T-helper 17 cell (primary cell): Measurements from ENCODE around the gene SFMBT2. TPM values are rescaled to one million over a fixed set of nuclear protein-coding genes. Genes with fewer than 3 reads are reported as not detected.

ENCODE experiments used
- ATAC-seq: fragments of 150-1000 bp; cut with Tn5 transposase; 2 replicates; pipeline ENCODE4 v1.10.0; 2021; ENCODE audit warnings: mild to moderate bottlenecking, moderate library complexity
- DNase-seq, 3 donors: peaks; one replicate each; pipeline versions ENCODE4 v3.0.0 to v3.0.0-alpha.2; 2020 to 2021
- H3K9me3 ChIP-seq: one replicate; pipeline ENCODE4 v1.7.0; 2013; ENCODE audit warnings: low read length, mild to moderate bottlenecking; ENCODE audit not compliant: control insufficient read depth, poor library complexity, severe bottlenecking
- H3K27ac Mint-ChIP-seq: one replicate; pipeline ENCODE4 v1.8.0; 2022; ENCODE audit warnings: mild to moderate bottlenecking, moderate library complexity, mixed read lengths
- H3K27me3 Mint-ChIP-seq: one replicate; pipeline ENCODE4 v1.8.0; 2022; ENCODE audit warnings: mixed read lengths
- H3K36me3 Mint-ChIP-seq: one replicate; pipeline ENCODE4 v1.8.0; 2022; ENCODE audit warnings: low read depth, mixed read lengths
- H3K4me1 Mint-ChIP-seq: one replicate; pipeline ENCODE4 v1.8.0; 2022; ENCODE audit warnings: mild to moderate bottlenecking, mixed read lengths
- H3K4me3 Mint-ChIP-seq: one replicate; pipeline ENCODE4 v1.8.0; 2022; ENCODE audit warnings: mild to moderate bottlenecking, moderate library complexity, mixed read lengths
- total RNA-seq, 4 donors: library from RNA in 2 of 4; stranded (reverse) in 2 of 4; gene quantifications; one replicate each; pipeline ENCODE4 v1.2.3 and lab custom pipeline; 2022 to 2026

Gene SFMBT2
- total RNA-seq, 2 donors from 2014 or later, result 18.2 to 19.4 TPM

- H3K9me3 ChIP-seq, result no peaks in the 10 kb centered on the region
- no peak for ATAC-seq
- peaks cover 11% of the 10 kb centered on the region for H3K36me3 Mint-ChIP-seq
- H3K4me3 Mint-ChIP-seq, result no peak overlapping the region
- peak overlapping the region; percentile 0 for H3K27ac Mint-ChIP-seq
- H3K4me1 Mint-ChIP-seq, result peaks cover 39% of the 10 kb centered on the region
- no peaks in the 10 kb centered on the region for H3K27me3 Mint-ChIP-seq
- no peak for DNase-seq
Observed at GRCh38 chr10:7337431-7338171, 73.2 kb downstream of the SFMBT2 start.

GRCh38 chr10:7335977-7336376 lies 74.9 kb downstream of the SFMBT2 start:
- ATAC-seq (no peak), DNase-seq (no peak)
- Mint-ChIP-seq H3K27me3 (no peaks in the 10 kb centered on the region), H3K36me3 (peaks cover 9% of the 10 kb centered on the region), H3K27ac (peak overlapping the region; percentile 4), H3K4me3 (no peak overlapping the region), H3K4me1 (peaks cover 39% of the 10 kb centered on the region)
- no peaks in the 10 kb centered on the region for H3K9me3 ChIP-seq

- H3K27me3 Mint-ChIP-seq, result no peaks in the 10 kb centered on the region
- peaks cover 10% of the 10 kb centered on the region for H3K36me3 Mint-ChIP-seq
- ATAC-seq, result no peak
- H3K9me3 ChIP-seq, result no peaks in the 10 kb centered on the region
- H3K4me1 Mint-ChIP-seq, result peaks cover 35% of the 10 kb centered on the region
- no peak overlapping the region for H3K4me3 Mint-ChIP-seq
- DNase-seq, result no peak
- no peak overlapping the region for H3K27ac Mint-ChIP-seq
Observed at GRCh38 chr10:7334642-7334964, 76.2 kb downstream of the SFMBT2 start.

- no peak overlapping the region for H3K27ac Mint-ChIP-seq
- no peak for DNase-seq
- peaks cover 10% of the 10 kb centered on the region for H3K36me3 Mint-ChIP-seq
- no peak overlapping the region for H3K4me3 Mint-ChIP-seq
- no peaks in the 10 kb centered on the region for H3K27me3 Mint-ChIP-seq
- no peaks in the 10 kb centered on the region for H3K9me3 ChIP-seq
- H3K4me1 Mint-ChIP-seq, result peaks cover 35% of the 10 kb centered on the region
- ATAC-seq, result no peak
Observed at GRCh38 chr10:7333961-7334641, 76.7 kb downstream of the SFMBT2 start.

- no peak for ATAC-seq
- Mint-ChIP-seq H3K27me3 (no peaks in the 10 kb centered on the region), H3K36me3 (peaks cover 3% of the 10 kb centered on the region), H3K27ac (no peak overlapping the region), H3K4me1 (peaks cover 14% of the 10 kb centered on the region), H3K4me3 (no peak overlapping the region)
- no peak for DNase-seq
- no peaks in the 10 kb centered on the region for H3K9me3 ChIP-seq
Observed at GRCh38 chr10:7329219-7329618, 81.6 kb downstream of the SFMBT2 start.

GRCh38 chr10:7327885-7328284 lies 82.9 kb downstream of the SFMBT2 start:
- no peak for DNase-seq
- no peak for ATAC-seq
- Mint-ChIP-seq H3K36me3 (peaks cover 3% of the 10 kb centered on the region), H3K4me1 (peaks cover 8% of the 10 kb centered on the region), H3K27ac (no peak overlapping the region), H3K27me3 (no peaks in the 10 kb centered on the region), H3K4me3 (no peak overlapping the region)
- H3K9me3 ChIP-seq, result peaks cover 2% of the 10 kb centered on the region

- no peaks in the 10 kb centered on the region for H3K27me3 Mint-ChIP-seq
- H3K9me3 ChIP-seq, result peaks cover 2% of the 10 kb centered on the region
- H3K36me3 Mint-ChIP-seq, result no peaks in the 10 kb centered on the region
- DNase-seq, result no peak
- ATAC-seq, result no peak
- H3K4me1 Mint-ChIP-seq, result peaks cover 23% of the 10 kb centered on the region
- H3K4me3 Mint-ChIP-seq, result no peak overlapping the region
- no peak overlapping the region for H3K27ac Mint-ChIP-seq
Observed at GRCh38 chr10:7322623-7323022, 88.2 kb downstream of the SFMBT2 start.

- no peak for DNase-seq
- peak overlapping the region; percentile 62 for H3K27ac Mint-ChIP-seq
- no peaks in the 10 kb centered on the region for H3K36me3 Mint-ChIP-seq
- peak overlapping the region; percentile 47 for H3K4me3 Mint-ChIP-seq
- peaks cover 2% of the 10 kb centered on the region for H3K9me3 ChIP-seq
- no peak for ATAC-seq
- H3K27me3 Mint-ChIP-seq, result no peaks in the 10 kb centered on the region
- peaks cover 31% of the 10 kb centered on the region for H3K4me1 Mint-ChIP-seq
Observed at GRCh38 chr10:7320072-7320471, 90.8 kb downstream of the SFMBT2 start.

GRCh38 chr10:7319632-7320031 lies 91.2 kb downstream of the SFMBT2 start:
- DNase-seq, result no peak
- peak overlapping the region; percentile 62 for H3K27ac Mint-ChIP-seq
- H3K4me3 Mint-ChIP-seq, result peak overlapping the region; percentile 47
- no peaks in the 10 kb centered on the region for H3K36me3 Mint-ChIP-seq
- H3K4me1 Mint-ChIP-seq, result peaks cover 33% of the 10 kb centered on the region
- no peaks in the 10 kb centered on the region for H3K27me3 Mint-ChIP-seq
- no peak for ATAC-seq
- peaks cover 2% of the 10 kb centered on the region for H3K9me3 ChIP-seq

GRCh38 chr10:7318836-7319235 lies 92.0 kb downstream of the SFMBT2 start:
- Mint-ChIP-seq H3K27ac (peak overlapping the region; percentile 62), H3K4me1 (peaks cover 36% of the 10 kb centered on the region), H3K36me3 (no peaks in the 10 kb centered on the region), H3K27me3 (no peaks in the 10 kb centered on the region), H3K4me3 (peak overlapping the region; percentile 7)
- DNase-seq (no peak), ATAC-seq (no peak)
- H3K9me3 ChIP-seq, result no peaks in the 10 kb centered on the region

GRCh38 chr10:7317786-7318446 lies 92.9 kb downstream of the SFMBT2 start:
- ATAC-seq (no peak), DNase-seq (no peak)
- no peak overlapping the region for H3K4me3 Mint-ChIP-seq
- no peaks in the 10 kb centered on the region for H3K9me3 ChIP-seq
- no peaks in the 10 kb centered on the region for H3K36me3 Mint-ChIP-seq
- H3K27ac Mint-ChIP-seq, result no peak overlapping the region
- peaks cover 36% of the 10 kb centered on the region for H3K4me1 Mint-ChIP-seq
- H3K27me3 Mint-ChIP-seq, result no peaks in the 10 kb centered on the region

GRCh38 chr10:7316839-7317238 lies 94.0 kb downstream of the SFMBT2 start:
- DNase-seq, result no peak
- Mint-ChIP-seq H3K4me1 (peaks cover 41% of the 10 kb centered on the region), H3K27me3 (no peaks in the 10 kb centered on the region), H3K36me3 (no peaks in the 10 kb centered on the region), H3K27ac (no peak overlapping the region), H3K4me3 (no peak overlapping the region)
- no peak for ATAC-seq
- H3K9me3 ChIP-seq, result no peaks in the 10 kb centered on the region

GRCh38 chr10:7315906-7316305 lies 94.9 kb downstream of the SFMBT2 start:
- H3K4me3 Mint-ChIP-seq, result no peak overlapping the region
- DNase-seq (no peak), ATAC-seq (no peak)
- H3K27me3 Mint-ChIP-seq, result no peaks in the 10 kb centered on the region
- no peaks in the 10 kb centered on the region for H3K36me3 Mint-ChIP-seq
- no peaks in the 10 kb centered on the region for H3K9me3 ChIP-seq
- peaks cover 45% of the 10 kb centered on the region for H3K4me1 Mint-ChIP-seq
- H3K27ac Mint-ChIP-seq, result peak overlapping the region; percentile 84
